CD14-positive monocyte (primary cell): ENCODE results near the gene SPAG16. TPM values are rescaled to one million over a fixed set of nuclear protein-coding genes. Genes with fewer than 3 reads are reported as not detected.

Experiments used
- DNase-seq, 3 donors: peaks; one replicate each; pipeline ENCODE4 v3.0.0-alpha.2; 2011 to 2022
- H2AFZ ChIP-seq: 2 replicates; pipeline ENCODE4 v1.6.0; 2012; ENCODE audit warnings: mild to moderate bottlenecking, low read depth, low read length, inconsistent platforms; ENCODE audit not compliant: insufficient read depth, poor library complexity, severe bottlenecking
- H3K27ac ChIP-seq, 2 donors: 1 replicate in 1 of 2; 2 replicates in 1 of 2; pipeline ENCODE4 v1.5.1; 2012 to 2013; ENCODE audit warnings: low read length in 2 of 2, control low read depth in 1 of 2, inconsistent platforms in 1 of 2, low read depth in 1 of 2, mild to moderate bottlenecking in 1 of 2
- H3K27me3 ChIP-seq, 2 donors: one replicate each; pipeline versions ENCODE4 v1.6.0 to v1.6.1; 2011 to 2013; ENCODE audit warnings: low read length in 2 of 2; ENCODE audit not compliant: control insufficient read depth in 2 of 2, insufficient read depth in 2 of 2
- H3K36me3 ChIP-seq, 2 donors: replicated peaks in 1 of 2; 1 replicate in 1 of 2; 2 replicates in 1 of 2; pipeline versions ENCODE4 v1.5.1 to v1.6.1; 2012 to 2013; ENCODE audit warnings: low read length in 2 of 2, control low read depth in 1 of 2, inconsistent platforms in 1 of 2, mild to moderate bottlenecking in 1 of 2; ENCODE audit not compliant: insufficient read depth in 2 of 2, control insufficient read depth in 1 of 2
- H3K4me1 ChIP-seq, 2 donors: 1 replicate in 1 of 2; 2 replicates in 1 of 2; pipeline versions ENCODE4 v1.5.1 to v1.6.1; 2012 to 2013; ENCODE audit warnings: low read length in 2 of 2, control low read depth in 1 of 2, inconsistent platforms in 1 of 2, mild to moderate bottlenecking in 1 of 2, moderate library complexity in 1 of 2; ENCODE audit not compliant: insufficient read depth in 2 of 2, control insufficient read depth in 1 of 2
- H3K4me2 ChIP-seq: replicated peaks from 2 replicates; pipeline ENCODE3; 2012; ENCODE audit warnings: low read length, moderate library complexity, mild to moderate bottlenecking; ENCODE audit not compliant: poor library complexity, severe bottlenecking; ENCODE audit errors: extremely low read depth
- H3K4me3 ChIP-seq, 3 experiments: fragments of 200-600 bp in 1 of 3; sonication (generic) in 1 of 3; replicated peaks in 1 of 3; 1 replicate in 2 of 3; 2 replicates in 1 of 3; pipeline ENCODE4 v1.5.1; 2011 to 2013; ENCODE audit warnings: low read length in 3 of 3, mild to moderate bottlenecking in 3 of 3, control low read depth in 2 of 3, low read depth in 2 of 3, inconsistent platforms in 1 of 3, moderate library complexity in 1 of 3
- H3K79me2 ChIP-seq: 2 replicates; pipeline ENCODE4 v1.6.0; 2012; ENCODE audit warnings: mild to moderate bottlenecking, control low read depth, inconsistent platforms, low read length, moderate library complexity; ENCODE audit not compliant: insufficient read depth
- H3K9ac ChIP-seq: 2 replicates; pipeline ENCODE4 v1.6.0; 2017; ENCODE audit warnings: low read length, mild to moderate bottlenecking; ENCODE audit not compliant: insufficient read depth, poor library complexity, severe bottlenecking
- H3K9me3 ChIP-seq, 2 donors: replicated peaks in 1 of 2; 1 replicate in 1 of 2; 2 replicates in 1 of 2; pipeline versions ENCODE4 v1.5.1 to v1.6.1; 2012 to 2013; ENCODE audit warnings: low read length in 2 of 2, control low read depth in 1 of 2; ENCODE audit not compliant: control insufficient read depth in 1 of 2, insufficient read depth in 1 of 2
- H4K20me1 ChIP-seq: 2 replicates; pipeline ENCODE4 v1.6.0; 2012; ENCODE audit warnings: mild to moderate bottlenecking, low read length, control low read depth, moderate library complexity; ENCODE audit not compliant: insufficient read depth
- H3K27ac Mint-ChIP-seq, 7 donors: one replicate each; pipeline ENCODE4 v1.8.0; 2020; ENCODE audit warnings: mild to moderate bottlenecking in 7 of 7, mixed read lengths in 7 of 7, moderate library complexity in 6 of 7, inconsistent platforms in 2 of 7
- H3K27me3 Mint-ChIP-seq, 3 donors: one replicate each; pipeline ENCODE4 v1.8.0; 2021 to 2022; ENCODE audit warnings: low read depth in 3 of 3, mild to moderate bottlenecking in 3 of 3, mixed read lengths in 3 of 3, moderate library complexity in 3 of 3, inconsistent platforms in 1 of 3
- H3K36me3 Mint-ChIP-seq, 2 donors: one replicate each; pipeline ENCODE4 v1.8.0; 2020; ENCODE audit warnings: mixed read lengths in 2 of 2, inconsistent platforms in 1 of 2, mild to moderate bottlenecking in 1 of 2
- H3K4me1 Mint-ChIP-seq: one replicate; pipeline ENCODE4 v1.8.0; 2020; ENCODE audit warnings: mild to moderate bottlenecking, mixed read lengths
- H3K4me3 Mint-ChIP-seq, 2 donors: one replicate each; pipeline ENCODE4 v1.8.0; 2020; ENCODE audit warnings: mild to moderate bottlenecking in 2 of 2, mixed read lengths in 2 of 2, moderate library complexity in 1 of 2
- H3K9me3 Mint-ChIP-seq, 7 donors: one replicate each; pipeline ENCODE4 v1.8.0; 2020 to 2022; ENCODE audit warnings: mixed read lengths in 7 of 7, mild to moderate bottlenecking in 6 of 7, moderate library complexity in 6 of 7, inconsistent platforms in 2 of 7
- WGBS: methylation state at CpG from one replicate; pipeline ENCODE4 v1.1.5; 2013; ENCODE audit warnings: missing lambda C conversion rate; ENCODE audit not compliant: insufficient coverage; 5-methylcytosine and 5-hydroxymethylcytosine counted together
- intact Hi-C, 2 donors: fragments of 100-400 bp; cut with micrococcal nuclease; formaldehyde crosslinking; loops; one replicate each; pipeline versions ENCODE4 v1.15.0 to v1.15.1; 2023
- polyA plus RNA-seq, 3 donors: library from polyadenylated mRNA; depleted of rRNA in 1 of 3; unstranded in 2 of 3; stranded (reverse) in 1 of 3; fragments of 300-500 nt in 2 of 3; fragments of >200 nt in 1 of 3; fragmentation: Illumina TruSeq in 2 of 3; gene quantifications; 1 replicate in 2 of 3; 2 replicates in 1 of 3; pipeline ENCODE4 v1.2.3, GENCODE V29; 2012 to 2021
- TF ChIP-seq, protein P1 (sequence below): fragments of 200-600 bp; IDR thresholded peaks from one replicate; pipeline ENCODE4 v1.8.0; 2022; ENCODE audit warnings: antibody characterized with exemption, mild to moderate bottlenecking

Gene SPAG16
- polyA plus RNA-seq, 3 donors, result 0.12 to 0.30 TPM; not detected in 1

DNA sequence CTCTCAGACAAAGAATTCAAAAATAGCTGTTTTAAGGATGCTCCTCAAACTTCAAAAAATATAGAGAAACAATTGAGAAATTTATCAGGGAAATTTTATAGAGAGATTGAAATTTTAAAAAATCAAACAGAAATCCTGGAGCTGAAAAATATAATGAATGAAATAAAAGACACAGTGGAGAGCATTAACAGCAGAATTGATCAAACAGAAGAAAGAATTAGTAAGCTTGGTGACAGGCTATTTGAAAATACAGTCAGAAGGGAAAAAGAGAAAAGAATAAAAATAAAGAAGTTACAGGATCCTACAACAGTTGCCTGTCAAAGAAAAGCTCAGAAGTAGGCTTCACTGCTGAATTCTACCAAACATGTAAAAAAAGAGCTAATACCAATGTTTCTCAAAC, 832.8 kb downstream of the SPAG16 start:
- Histone ChIP-seq H3K9ac (no peak overlapping the region), H3K27ac (no peak overlapping the region), H3K4me3 (no peak overlapping the region), H3K4me2 (no peak overlapping the region), H2AFZ (no peak overlapping the region), H3K27me3 (no peaks in the 10 kb centered on the region), H3K79me2 (no peaks in the 10 kb centered on the region), H4K20me1 (no peaks in the 10 kb centered on the region), H3K36me3 (no peaks in the 10 kb centered on the region), H3K4me1 (no peaks in the 10 kb centered on the region), H3K9me3 (peaks cover 20 to 23% of the 10 kb centered on the region in 2 donors)
- TF ChIP-seq, protein P1, sequence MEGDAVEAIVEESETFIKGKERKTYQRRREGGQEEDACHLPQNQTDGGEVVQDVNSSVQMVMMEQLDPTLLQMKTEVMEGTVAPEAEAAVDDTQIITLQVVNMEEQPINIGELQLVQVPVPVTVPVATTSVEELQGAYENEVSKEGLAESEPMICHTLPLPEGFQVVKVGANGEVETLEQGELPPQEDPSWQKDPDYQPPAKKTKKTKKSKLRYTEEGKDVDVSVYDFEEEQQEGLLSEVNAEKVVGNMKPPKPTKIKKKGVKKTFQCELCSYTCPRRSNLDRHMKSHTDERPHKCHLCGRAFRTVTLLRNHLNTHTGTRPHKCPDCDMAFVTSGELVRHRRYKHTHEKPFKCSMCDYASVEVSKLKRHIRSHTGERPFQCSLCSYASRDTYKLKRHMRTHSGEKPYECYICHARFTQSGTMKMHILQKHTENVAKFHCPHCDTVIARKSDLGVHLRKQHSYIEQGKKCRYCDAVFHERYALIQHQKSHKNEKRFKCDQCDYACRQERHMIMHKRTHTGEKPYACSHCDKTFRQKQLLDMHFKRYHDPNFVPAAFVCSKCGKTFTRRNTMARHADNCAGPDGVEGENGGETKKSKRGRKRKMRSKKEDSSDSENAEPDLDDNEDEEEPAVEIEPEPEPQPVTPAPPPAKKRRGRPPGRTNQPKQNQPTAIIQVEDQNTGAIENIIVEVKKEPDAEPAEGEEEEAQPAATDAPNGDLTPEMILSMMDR, result no peak
- no peak overlapping the region for H3K4me3 Mint-ChIP-seq
- H3K36me3 Mint-ChIP-seq, result no peaks in the 10 kb centered on the region
- intact Hi-C loops, result no loop called here
- no peaks in the 10 kb centered on the region for H3K27me3 Mint-ChIP-seq
- no peak overlapping the region for H3K27ac Mint-ChIP-seq
- no peak for DNase-seq
- no peaks in the 10 kb centered on the region for H3K4me1 Mint-ChIP-seq
- H3K9me3 Mint-ChIP-seq, result peaks cover 5 to 40% (median 24%) of the 10 kb centered on the region in 7 donors

DNA sequence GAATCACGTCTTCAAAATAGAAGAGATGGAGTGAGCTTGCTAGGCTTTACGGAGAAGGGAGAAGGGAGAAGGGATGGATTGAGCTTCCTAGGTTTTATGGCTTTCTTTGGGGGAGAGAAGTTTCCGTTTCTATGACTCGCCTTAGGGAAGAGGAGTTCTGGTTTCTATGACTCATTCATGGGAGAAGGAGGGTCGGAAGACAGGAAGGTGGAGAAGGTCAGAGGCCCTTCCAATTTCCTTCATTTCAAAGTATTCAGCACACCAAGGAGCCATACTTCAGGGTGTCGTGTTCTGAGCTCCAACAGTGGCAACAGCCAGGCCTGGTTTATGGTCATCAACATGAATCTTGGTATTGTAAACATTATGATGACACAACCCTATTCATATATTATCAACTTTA, 841.9 kb downstream of the SPAG16 start:
- Histone ChIP-seq H4K20me1 (no peaks in the 10 kb centered on the region), H3K36me3 (no peaks in the 10 kb centered on the region), H3K27me3 (no peaks in the 10 kb centered on the region), H3K4me1 (no peaks in the 10 kb centered on the region), H3K4me3 (no peak overlapping the region), H2AFZ (no peak overlapping the region), H3K79me2 (no peaks in the 10 kb centered on the region), H3K27ac (no peak overlapping the region), H3K9me3 (no peaks in the 10 kb centered on the region), H3K4me2 (no peak overlapping the region), H3K9ac (no peak overlapping the region)
- no peaks in the 10 kb centered on the region for H3K36me3 Mint-ChIP-seq
- no peaks in the 10 kb centered on the region for H3K4me1 Mint-ChIP-seq
- TF ChIP-seq, protein P1, result no peak
- H3K27me3 Mint-ChIP-seq, result no peaks in the 10 kb centered on the region
- intact Hi-C loops, result no loop called here
- H3K4me3 Mint-ChIP-seq, result no peak overlapping the region
- H3K9me3 Mint-ChIP-seq, result peaks cover 0 to 4% (median 2%) of the 10 kb centered on the region in 7 donors
- DNase-seq, result no peak
- no peak overlapping the region for H3K27ac Mint-ChIP-seq
- WGBS, result 94% methylated on average over 2 of the region's 6 CpGs
